K562 (cell line): ENCODE data around the gene FSTL1.

ENCODE experiments used
- CBX1 ChIP-seq: sonication (generic); IDR thresholded peaks from 2 replicates; pipeline ENCODE4 v1.6.1; 2016; ENCODE audit warnings: antibody characterized with exemption, low read depth, mild to moderate bottlenecking
- EZH2 ChIP-seq: IDR thresholded peaks from 2 replicates; pipeline ENCODE4 v1.6.1; 2012; ENCODE audit warnings: low read depth, mild to moderate bottlenecking, inconsistent platforms, low read length, borderline replicate concordance
- GABPA ChIP-seq: fragments of 200-800 bp; sonication (Bioruptor generic); conservative IDR thresholded peaks from 2 replicates; pipeline ENCODE4 v1.6.1; 2016; ENCODE audit warnings: low read depth, missing genetic modification characterization, missing compliant biosample characterization
- HIVEP1 ChIP-seq: fragments of 250-450 bp; sonication (Bioruptor Pico); IDR thresholded peaks from 2 replicates; pipeline ENCODE4 v1.4.0; 2020; ENCODE audit warnings: mild to moderate bottlenecking
- PRMT5 ChIP-seq: sonication (generic); formaldehyde crosslinking; IDR thresholded peaks from 2 replicates; pipeline ENCODE4 v1.5.0; 2020; ENCODE audit warnings: missing genetic modification reagents
- SIX5 ChIP-seq, 2 experiments: IDR thresholded peaks; 2 replicates each; pipeline ENCODE4 v1.6.1; 2011; ENCODE audit warnings: low read length in 2 of 2, borderline replicate concordance in 1 of 2, low read depth in 1 of 2, mild to moderate bottlenecking in 1 of 2, moderate library complexity in 1 of 2; ENCODE audit not compliant: insufficient read depth in 1 of 2
- ZNF165 ChIP-seq: fragments of 250-450 bp; sonication (Bioruptor Pico); IDR thresholded peaks from 2 replicates; pipeline ENCODE4 v1.4.0; 2020; ENCODE audit warnings: borderline replicate concordance
- ZNF175 ChIP-seq: fragments of 200-800 bp; sonication (Bioruptor generic); IDR thresholded peaks from 2 replicates; pipeline ENCODE4 v1.6.1; 2016; ENCODE audit warnings: low read depth, mild to moderate bottlenecking, missing genetic modification characterization, missing compliant biosample characterization
- ZSCAN29 ChIP-seq: fragments of 450-650 bp; IDR thresholded peaks from 2 replicates; pipeline ENCODE4 v1.6.1; 2017
- TF ChIP-seq, protein P1 (sequence below): fragments of 250-450 bp; sonication (Bioruptor Pico); IDR thresholded peaks from 2 replicates; pipeline ENCODE4 v1.4.0; 2020
- TF ChIP-seq, protein P2 (sequence below), 2 experiments: IDR thresholded peaks in 1 of 2; conservative IDR thresholded peaks in 1 of 2; 2 replicates each; pipeline ENCODE4 v1.6.1; 2016; ENCODE audit warnings: low read depth in 2 of 2, mild to moderate bottlenecking in 1 of 2, missing compliant biosample characterization in 1 of 2, missing genetic modification characterization in 1 of 2, moderate library complexity in 1 of 2
- TF ChIP-seq, protein P3 (sequence below), 3 experiments: IDR thresholded peaks in 2 of 3; conservative IDR thresholded peaks in 1 of 3; 2 replicates each; pipeline ENCODE4 v1.5.1; 2011 to 2012; ENCODE audit warnings: low read length in 3 of 3, mild to moderate bottlenecking in 3 of 3, control low read depth in 2 of 3, improper control_type of control experiment in 1 of 3, inconsistent platforms in 1 of 3, low read depth in 1 of 3, mixed read lengths in 1 of 3, moderate library complexity in 1 of 3; ENCODE audit not compliant: insufficient read depth in 2 of 3
- TF ChIP-seq, protein P4 (sequence below): sonication (generic); formaldehyde crosslinking; IDR thresholded peaks from 2 replicates; pipeline ENCODE4 v1.8.1; 2022; ENCODE audit warnings: missing genetic modification reagents

DNA sequence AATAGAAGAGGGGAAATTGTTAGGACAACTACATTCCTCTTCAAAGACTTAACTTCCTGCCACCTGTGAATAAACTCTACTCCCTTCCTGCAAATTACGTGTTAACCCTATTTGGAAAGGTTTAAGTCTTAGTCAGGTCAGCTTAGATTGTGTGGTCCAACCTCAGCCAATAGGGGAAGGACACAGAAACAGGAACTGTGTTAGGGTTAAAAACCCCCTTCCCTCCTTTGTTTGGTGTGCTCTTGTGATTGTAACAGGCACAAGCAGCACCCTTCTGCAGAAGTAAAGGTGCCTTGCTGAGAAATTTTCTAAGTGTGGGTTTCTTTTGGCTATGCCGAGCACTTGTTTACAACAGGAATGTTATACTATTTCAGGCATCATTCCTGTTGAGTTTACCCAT is 45.0 kb upstream of the FSTL1 start:
- TF ChIP-seq EZH2 (no peak), ZSCAN29 (no peak), HIVEP1 (no peak), ZNF175 (no peak), ZNF165 (CRISPR knock-in tag) (no peak), GABPA (tag) (no peak), SIX5 (IDR thresholded peaks at IDR 0.05; ENCODE audit: borderline replicate concordance in 1 of 2, insufficient read depth in 1 of 2, low read depth in 1 of 2, low read length in 2 of 2) (no peak), CBX1 (no peak), PRMT5 (no peak)
- TF ChIP-seq, protein P1, sequence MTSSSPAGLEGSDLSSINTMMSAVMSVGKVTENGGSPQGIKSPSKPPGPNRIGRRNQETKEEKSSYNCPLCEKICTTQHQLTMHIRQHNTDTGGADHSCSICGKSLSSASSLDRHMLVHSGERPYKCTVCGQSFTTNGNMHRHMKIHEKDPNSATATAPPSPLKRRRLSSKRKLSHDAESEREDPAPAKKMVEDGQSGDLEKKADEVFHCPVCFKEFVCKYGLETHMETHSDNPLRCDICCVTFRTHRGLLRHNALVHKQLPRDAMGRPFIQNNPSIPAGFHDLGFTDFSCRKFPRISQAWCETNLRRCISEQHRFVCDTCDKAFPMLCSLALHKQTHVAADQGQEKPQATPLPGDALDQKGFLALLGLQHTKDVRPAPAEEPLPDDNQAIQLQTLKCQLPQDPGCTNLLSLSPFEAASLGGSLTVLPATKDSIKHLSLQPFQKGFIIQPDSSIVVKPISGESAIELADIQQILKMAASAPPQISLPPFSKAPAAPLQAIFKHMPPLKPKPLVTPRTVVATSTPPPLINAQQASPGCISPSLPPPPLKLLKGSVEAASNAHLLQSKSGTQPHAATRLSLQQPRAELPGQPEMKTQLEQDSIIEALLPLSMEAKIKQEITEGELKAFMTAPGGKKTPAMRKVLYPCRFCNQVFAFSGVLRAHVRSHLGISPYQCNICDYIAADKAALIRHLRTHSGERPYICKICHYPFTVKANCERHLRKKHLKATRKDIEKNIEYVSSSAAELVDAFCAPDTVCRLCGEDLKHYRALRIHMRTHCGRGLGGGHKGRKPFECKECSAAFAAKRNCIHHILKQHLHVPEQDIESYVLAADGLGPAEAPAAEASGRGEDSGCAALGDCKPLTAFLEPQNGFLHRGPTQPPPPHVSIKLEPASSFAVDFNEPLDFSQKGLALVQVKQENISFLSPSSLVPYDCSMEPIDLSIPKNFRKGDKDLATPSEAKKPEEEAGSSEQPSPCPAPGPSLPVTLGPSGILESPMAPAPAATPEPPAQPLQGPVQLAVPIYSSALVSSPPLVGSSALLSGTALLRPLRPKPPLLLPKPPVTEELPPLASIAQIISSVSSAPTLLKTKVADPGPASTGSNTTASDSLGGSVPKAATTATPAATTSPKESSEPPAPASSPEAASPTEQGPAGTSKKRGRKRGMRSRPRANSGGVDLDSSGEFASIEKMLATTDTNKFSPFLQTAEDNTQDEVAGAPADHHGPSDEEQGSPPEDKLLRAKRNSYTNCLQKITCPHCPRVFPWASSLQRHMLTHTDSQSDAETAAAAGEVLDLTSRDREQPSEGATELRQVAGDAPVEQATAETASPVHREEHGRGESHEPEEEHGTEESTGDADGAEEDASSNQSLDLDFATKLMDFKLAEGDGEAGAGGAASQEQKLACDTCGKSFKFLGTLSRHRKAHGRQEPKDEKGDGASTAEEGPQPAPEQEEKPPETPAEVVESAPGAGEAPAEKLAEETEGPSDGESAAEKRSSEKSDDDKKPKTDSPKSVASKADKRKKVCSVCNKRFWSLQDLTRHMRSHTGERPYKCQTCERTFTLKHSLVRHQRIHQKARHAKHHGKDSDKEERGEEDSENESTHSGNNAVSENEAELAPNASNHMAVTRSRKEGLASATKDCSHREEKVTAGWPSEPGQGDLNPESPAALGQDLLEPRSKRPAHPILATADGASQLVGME: no peak
- TF ChIP-seq, protein P2, sequence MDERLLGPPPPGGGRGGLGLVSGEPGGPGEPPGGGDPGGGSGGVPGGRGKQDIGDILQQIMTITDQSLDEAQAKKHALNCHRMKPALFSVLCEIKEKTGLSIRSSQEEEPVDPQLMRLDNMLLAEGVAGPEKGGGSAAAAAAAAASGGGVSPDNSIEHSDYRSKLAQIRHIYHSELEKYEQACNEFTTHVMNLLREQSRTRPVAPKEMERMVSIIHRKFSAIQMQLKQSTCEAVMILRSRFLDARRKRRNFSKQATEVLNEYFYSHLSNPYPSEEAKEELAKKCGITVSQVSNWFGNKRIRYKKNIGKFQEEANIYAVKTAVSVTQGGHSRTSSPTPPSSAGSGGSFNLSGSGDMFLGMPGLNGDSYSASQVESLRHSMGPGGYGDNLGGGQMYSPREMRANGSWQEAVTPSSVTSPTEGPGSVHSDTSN (CRISPR knock-in tag; IDR thresholded peaks at IDR 0.05; ENCODE audit: low read depth): no peak
- TF ChIP-seq, protein P2 (tag; conservative IDR thresholded peaks at IDR 0.05; ENCODE audit: low read depth): no peak
- TF ChIP-seq, protein P3, sequence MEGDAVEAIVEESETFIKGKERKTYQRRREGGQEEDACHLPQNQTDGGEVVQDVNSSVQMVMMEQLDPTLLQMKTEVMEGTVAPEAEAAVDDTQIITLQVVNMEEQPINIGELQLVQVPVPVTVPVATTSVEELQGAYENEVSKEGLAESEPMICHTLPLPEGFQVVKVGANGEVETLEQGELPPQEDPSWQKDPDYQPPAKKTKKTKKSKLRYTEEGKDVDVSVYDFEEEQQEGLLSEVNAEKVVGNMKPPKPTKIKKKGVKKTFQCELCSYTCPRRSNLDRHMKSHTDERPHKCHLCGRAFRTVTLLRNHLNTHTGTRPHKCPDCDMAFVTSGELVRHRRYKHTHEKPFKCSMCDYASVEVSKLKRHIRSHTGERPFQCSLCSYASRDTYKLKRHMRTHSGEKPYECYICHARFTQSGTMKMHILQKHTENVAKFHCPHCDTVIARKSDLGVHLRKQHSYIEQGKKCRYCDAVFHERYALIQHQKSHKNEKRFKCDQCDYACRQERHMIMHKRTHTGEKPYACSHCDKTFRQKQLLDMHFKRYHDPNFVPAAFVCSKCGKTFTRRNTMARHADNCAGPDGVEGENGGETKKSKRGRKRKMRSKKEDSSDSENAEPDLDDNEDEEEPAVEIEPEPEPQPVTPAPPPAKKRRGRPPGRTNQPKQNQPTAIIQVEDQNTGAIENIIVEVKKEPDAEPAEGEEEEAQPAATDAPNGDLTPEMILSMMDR (IDR thresholded peaks at IDR 0.05 in 2 of 3, conservative IDR thresholded peaks at IDR 0.05 in 1 of 3; ENCODE audit: insufficient read depth in 2 of 3, low read depth in 1 of 3, low read length in 3 of 3): no peak
- TF ChIP-seq, protein P4, sequence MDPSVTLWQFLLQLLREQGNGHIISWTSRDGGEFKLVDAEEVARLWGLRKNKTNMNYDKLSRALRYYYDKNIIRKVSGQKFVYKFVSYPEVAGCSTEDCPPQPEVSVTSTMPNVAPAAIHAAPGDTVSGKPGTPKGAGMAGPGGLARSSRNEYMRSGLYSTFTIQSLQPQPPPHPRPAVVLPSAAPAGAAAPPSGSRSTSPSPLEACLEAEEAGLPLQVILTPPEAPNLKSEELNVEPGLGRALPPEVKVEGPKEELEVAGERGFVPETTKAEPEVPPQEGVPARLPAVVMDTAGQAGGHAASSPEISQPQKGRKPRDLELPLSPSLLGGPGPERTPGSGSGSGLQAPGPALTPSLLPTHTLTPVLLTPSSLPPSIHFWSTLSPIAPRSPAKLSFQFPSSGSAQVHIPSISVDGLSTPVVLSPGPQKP (CRISPR knock-in tag): no peak
